C1 segment of cervical spinal cord (tissue), 14 donors: ENCODE measurements around the gene STUB1.
A peak's percentile ranks its signal among the peaks of the same experiment; 100 is the strongest.

ENCODE experiments used
- DNase-seq, 14 donors: peaks; one replicate each; lab custom pipeline; 2025; lab: John Stamatoyannopoulos, UW

STUB1 gene

GRCh38 chr16:666572-666971 is 13.6 kb upstream of the STUB1 start:
- no peak for DNase-seq

- peak in 1 of 14 donors; percentile 61 for DNase-seq
These were observed 13.0 kb upstream of the STUB1 start for GRCh38 chr16:667113-667779.

DNA sequence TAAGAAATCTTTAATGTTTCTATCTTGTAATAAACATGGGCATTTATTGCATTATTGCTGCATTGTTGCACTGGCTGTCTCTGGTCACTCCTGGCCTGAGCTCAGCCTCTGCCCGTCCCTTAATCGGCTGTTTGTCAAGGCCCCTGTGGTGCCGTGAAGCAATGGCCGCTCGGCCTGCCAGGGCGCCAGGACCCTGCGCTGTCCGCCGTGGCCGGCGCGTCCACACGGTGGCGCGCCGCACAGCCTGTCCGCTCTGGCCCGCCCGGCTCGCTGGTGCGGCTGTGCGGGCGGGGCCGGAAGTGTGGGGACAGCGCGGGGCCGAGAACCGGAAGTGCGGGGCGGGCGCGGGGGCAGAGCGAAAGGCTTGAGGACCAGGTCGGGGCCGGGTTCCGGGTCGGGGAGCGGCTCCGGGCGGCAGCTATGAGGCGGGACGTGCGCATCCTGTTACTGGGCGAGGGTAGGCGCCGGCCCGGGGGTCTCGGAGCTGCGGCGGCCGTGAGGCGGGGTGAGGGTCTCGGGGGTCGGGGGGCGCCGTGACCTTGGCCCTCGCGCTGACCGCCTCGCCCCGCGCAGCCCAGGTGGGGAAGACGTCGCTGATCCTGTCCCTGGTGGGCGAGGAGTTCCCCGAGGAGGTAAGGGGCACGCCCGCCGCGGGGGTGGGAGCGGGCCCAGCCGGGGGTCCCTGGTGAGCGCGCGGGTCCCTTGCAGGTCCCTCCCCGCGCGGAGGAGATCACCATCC is 12.3 kb upstream of the STUB1 start, which contains the start of gene RHOT2:
RHOT2 (plus strand) TSS at position 353 of the 739 bp plus-strand sequence; CDS start at position 421, 68 bp downstream.
- peak in 13 of 14 donors; percentile 61 to 94 (median 83) for DNase-seq

GRCh38 chr16:668519-669171 is 11.6 kb upstream of the STUB1 start:
- DNase-seq = no peak

GRCh38 chr16:669666-670065 is 10.5 kb upstream of the STUB1 start:
- no peak for DNase-seq

DNA sequence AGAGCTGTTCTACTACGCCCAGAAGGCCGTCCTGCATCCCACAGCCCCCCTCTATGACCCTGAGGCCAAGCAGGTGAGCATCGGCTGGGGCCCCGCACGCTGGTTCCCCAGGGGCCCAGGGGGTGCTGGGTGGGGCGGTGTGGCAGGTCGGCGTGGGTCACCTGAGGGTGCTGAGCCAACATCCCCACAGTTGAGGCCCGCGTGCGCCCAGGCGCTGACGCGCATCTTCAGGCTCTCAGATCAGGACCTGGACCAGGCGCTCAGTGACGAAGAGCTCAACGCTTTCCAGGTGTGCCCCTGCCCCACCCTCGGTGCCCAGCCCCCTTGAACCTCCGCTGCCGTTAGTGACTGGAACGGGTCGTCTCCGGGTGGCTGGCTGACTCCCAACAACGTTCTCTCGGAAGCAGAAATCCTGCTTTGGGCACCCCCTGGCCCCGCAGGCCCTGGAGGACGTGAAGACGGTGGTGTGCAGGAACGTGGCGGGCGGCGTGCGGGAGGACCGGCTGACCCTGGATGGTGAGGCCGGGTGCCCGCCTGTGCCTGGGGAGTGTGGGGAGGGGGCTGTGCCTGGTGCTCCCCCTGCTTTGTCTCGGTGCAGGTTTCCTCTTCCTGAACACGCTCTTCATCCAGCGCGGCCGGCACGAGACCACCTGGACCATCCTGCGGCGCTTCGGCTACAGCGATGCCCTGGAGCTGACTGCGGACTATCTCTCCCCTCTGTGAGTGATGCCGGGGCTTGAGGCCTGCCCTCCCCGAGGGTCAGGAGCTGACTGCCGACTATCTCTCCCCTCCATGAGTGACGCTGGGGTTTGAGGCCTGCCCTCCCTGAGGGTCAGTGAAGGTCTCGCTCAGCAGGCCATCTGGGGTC is 9.5 kb upstream of the STUB1 start:
- DNase-seq = no peak

DNA sequence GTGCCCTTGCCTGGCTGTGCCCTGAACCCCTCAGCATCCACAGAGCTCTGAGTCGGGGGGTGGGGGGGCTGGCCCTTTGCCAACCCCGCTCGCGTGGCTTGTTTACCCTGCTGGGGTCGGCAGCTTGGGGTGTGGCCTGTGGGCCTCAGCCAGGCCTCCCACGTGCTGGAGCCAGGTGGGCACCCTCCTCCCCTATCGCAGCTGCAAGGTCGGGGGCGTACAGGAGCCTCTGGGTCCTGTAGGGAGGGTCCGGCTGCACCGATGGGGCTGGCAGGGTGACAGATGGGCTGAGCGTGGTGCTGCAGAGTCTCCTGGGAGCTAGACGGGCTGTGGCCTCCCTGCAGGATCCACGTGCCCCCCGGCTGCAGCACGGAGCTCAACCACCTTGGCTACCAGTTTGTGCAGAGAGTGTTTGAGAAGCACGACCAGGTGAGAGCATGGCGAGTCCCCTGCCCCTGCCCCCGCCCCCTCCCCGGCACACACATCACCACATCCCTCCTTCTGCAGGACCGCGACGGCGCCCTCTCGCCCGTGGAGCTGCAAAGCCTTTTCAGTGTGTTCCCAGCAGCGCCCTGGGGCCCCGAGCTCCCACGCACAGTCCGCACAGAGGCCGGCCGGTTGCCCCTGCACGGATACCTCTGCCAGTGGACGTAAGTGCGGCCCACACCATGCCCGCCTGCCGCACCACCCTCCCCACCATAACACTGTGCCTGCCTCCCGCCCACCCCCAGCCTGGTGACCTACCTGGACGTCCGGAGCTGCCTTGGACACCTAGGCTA is 8.7 kb upstream of the STUB1 start:
- DNase-seq = no peak

DNA sequence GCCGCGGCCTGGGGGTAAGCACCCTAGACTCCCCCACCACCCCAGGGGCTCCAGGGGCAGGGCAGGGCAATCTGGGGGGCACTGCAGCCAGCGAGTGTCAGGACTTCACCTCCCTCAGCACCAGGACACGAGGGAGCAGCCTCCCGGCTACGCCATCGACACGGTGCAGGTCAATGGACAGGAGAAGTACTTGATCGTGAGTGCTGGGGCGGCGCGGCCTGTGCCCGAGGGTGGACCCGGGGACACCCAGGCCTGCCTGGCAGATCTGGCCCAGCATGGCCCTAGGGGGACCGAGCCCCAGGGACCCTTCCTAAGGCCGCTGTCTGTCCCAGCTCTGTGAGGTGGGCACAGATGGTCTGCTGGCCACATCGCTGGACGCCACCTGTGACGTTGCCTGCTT is 7.8 kb upstream of the STUB1 start:
- DNase-seq = no peak

DNA sequence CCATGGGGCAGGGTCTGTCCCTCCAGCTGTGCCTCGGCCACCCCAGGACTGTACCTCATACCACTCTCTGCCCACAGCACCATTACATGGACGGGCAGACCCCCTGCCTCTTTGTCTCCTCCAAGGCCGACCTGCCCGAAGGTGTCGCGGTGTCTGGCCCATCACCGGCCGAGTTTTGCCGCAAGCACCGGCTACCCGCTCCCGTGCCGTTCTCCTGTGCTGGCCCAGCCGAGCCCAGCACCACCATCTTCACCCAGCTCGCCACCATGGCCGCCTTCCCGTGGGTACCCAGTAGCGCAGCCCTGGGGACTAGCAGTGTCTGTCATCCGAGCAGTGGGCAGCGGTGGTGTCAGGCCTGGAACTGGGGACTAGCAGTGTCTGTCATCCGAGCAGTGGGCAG is 7.4 kb upstream of the STUB1 start:
- no peak for DNase-seq

DNA sequence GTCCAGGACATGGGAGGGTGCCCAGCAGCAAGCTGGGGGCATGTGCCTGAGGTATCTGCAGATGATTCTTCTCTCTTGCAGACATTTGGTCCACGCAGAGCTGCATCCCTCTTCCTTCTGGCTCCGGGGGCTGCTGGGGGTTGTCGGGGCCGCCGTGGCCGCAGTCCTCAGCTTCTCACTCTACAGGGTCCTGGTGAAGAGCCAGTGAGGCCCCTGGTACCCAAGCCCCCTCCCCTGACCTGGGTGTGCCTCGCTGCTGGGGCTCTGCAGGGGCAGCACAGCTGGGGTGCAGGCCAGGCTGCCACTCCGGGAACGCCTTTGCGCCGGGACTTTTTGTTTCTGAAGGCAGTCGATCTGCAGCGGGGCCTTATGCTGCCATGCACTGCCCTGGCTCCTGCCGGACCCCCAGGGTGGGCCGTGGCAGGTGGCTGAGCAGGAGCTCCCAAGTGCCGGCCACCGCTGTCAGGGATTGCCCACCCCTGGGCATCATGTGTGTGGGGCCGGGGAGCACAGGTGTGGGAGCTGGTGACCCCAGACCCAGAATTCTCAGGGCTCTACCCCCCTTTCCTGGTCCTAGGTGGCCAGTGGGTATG is 6.7 kb upstream of the STUB1 start:
- DNase-seq = no peak

- no peak for DNase-seq
These were observed 5.9 kb upstream of the STUB1 start for GRCh38 chr16:674214-674881.

GRCh38 chr16:674968-675883 is 5.0 kb upstream of the STUB1 start, which contains the start of gene RHBDL1:
Gene RHBDL1 (plus strand): TSS chr16:675671. CDS start chr16:675791, 120 bp downstream.
- peak in 5 of 14 donors; percentile 11 to 39 (median 32) for DNase-seq

- DNase-seq = peak in 1 of 14 donors; percentile 33
These were observed 4.2 kb upstream of the STUB1 start for GRCh38 chr16:675884-676564.

GRCh38 chr16:676565-676902 is 3.7 kb upstream of the STUB1 start:
- no peak for DNase-seq

- no peak for DNase-seq
These were observed 3.3 kb upstream of the STUB1 start for GRCh38 chr16:676913-677312.

- no peak for DNase-seq
These were observed 2.7 kb upstream of the STUB1 start for GRCh38 chr16:677316-678190.

- peak in 1 of 14 donors; percentile 66 for DNase-seq
These were observed 1.9 kb upstream of the STUB1 start for GRCh38 chr16:678209-678857.
